NCI-H345 treated with DMSO at 0.1 percent for 48 hours (cell line): ENCODE measurements around the gene NDUFS7.
A peak's percentile ranks its signal among the peaks of the same experiment; 100 is the strongest.
"Not testable (repeated sequence)": the region's sequence is repeated elsewhere in the genome, so short reads cannot be mapped to it uniquely, and the experiment has no call there.

Source experiments
- DNase-seq: peaks from one replicate; lab custom pipeline; 2025; ENCODE audit not compliant: unreplicated experiment; lab: John Stamatoyannopoulos, UW

Gene NDUFS7

GRCh38 chr19:1431759-1432506 lies 48.2 kb downstream of the NDUFS7 start:
- no peak for DNase-seq

GRCh38 chr19:1432507-1432887 lies 48.8 kb downstream of the NDUFS7 start:
- no peak for DNase-seq

GRCh38 chr19:1433119-1434039 lies 49.7 kb downstream of the NDUFS7 start:
- DNase-seq = no peak

GRCh38 chr19:1434040-1434366 lies 50.3 kb downstream of the NDUFS7 start:
- no peak for DNase-seq

GRCh38 chr19:1434577-1435060 lies 50.9 kb downstream of the NDUFS7 start:
- DNase-seq = no peak

GRCh38 chr19:1435378-1435989 lies 51.8 kb downstream of the NDUFS7 start:
- DNase-seq = no peak

GRCh38 chr19:1437609-1438008 lies 53.9 kb downstream of the NDUFS7 start:
- no peak for DNase-seq

GRCh38 chr19:1438035-1438932 lies 54.6 kb downstream of the NDUFS7 start, which contains the start of gene RPS15:
Gene RPS15 (plus strand): TSS chr19:1438396. CDS start chr19:1438426, 30 bp downstream.
- peak; percentile 92 for DNase-seq

- no peak for DNase-seq
Measured at GRCh38 chr19:1438933-1439354, 55.2 kb downstream of the NDUFS7 start.

- DNase-seq = not testable (repeated sequence)
Measured at GRCh38 chr19:1439525-1440417, 56.1 kb downstream of the NDUFS7 start.

- no peak for DNase-seq
Measured at GRCh38 chr19:1440418-1440801, 56.7 kb downstream of the NDUFS7 start.

- no peak for DNase-seq
Measured at GRCh38 chr19:1441022-1441426, 57.3 kb downstream of the NDUFS7 start.

GRCh38 chr19:1441677-1442438 lies 58.2 kb downstream of the NDUFS7 start:
- DNase-seq = no peak
